Uterus (tissue), 4 donors: Measurements from ENCODE around the gene DENND5B. TPM values are rescaled to one million over a fixed set of nuclear protein-coding genes. Genes with fewer than 3 reads are reported as not detected.

ENCODE experiments used
- DNase-seq, 2 donors: peaks; one replicate each; pipeline ENCODE4 v3.0.0-alpha.2; 2019 to 2020
- H3K27ac ChIP-seq, 2 donors: fragments of 200-600 bp; sonication (generic); 1 replicate in 1 of 2; 2 replicates in 1 of 2; pipeline ENCODE4 v1.5.1; 2016 to 2018
- H3K27me3 ChIP-seq, 2 donors: fragments of 200-600 bp; sonication (generic); one replicate each; pipeline ENCODE4 v1.5.1; 2018 to 2019; ENCODE audit warnings: control low read depth in 1 of 2
- H3K36me3 ChIP-seq, 2 donors: fragments of 200-600 bp; sonication (generic); one replicate each; pipeline ENCODE4 v1.5.1; 2019; ENCODE audit warnings: control low read depth in 1 of 2
- H3K4me1 ChIP-seq, 2 donors: fragments of 200-600 bp; sonication (generic); one replicate each; pipeline ENCODE4 v1.5.1; 2018 to 2019; ENCODE audit warnings: control low read depth in 1 of 2
- H3K4me3 ChIP-seq, 2 donors: fragments of 200-600 bp; sonication (generic); 1 replicate in 1 of 2; 2 replicates in 1 of 2; pipeline ENCODE4 v1.5.1; 2018 to 2019; ENCODE audit warnings: mild to moderate bottlenecking in 1 of 2
- H3K9me3 ChIP-seq, 2 donors: fragments of 200-600 bp; sonication (generic); one replicate each; pipeline ENCODE4 v1.5.1; 2019; ENCODE audit warnings: control low read depth in 1 of 2
- POLR2A ChIP-seq, 2 donors: fragments of 450-650 bp; IDR thresholded peaks; one replicate each; pipeline ENCODE4 v1.6.1; 2016; ENCODE audit warnings: antibody characterized with exemption in 2 of 2, mild to moderate bottlenecking in 1 of 2, moderate library complexity in 1 of 2
- intact Hi-C: fragments of 100-400 bp; cut with DNase I; formaldehyde crosslinking; loops from one replicate; pipeline ENCODE4 v1.15.1; 2023; ENCODE audit warnings: low total_unique reads
- total RNA-seq, 4 donors: library from RNA; depleted of rRNA in 3 of 4; stranded (reverse); fragments of >200 nt in 3 of 4; gene quantifications; one replicate each; pipeline versions ENCODE4 v1.1.0 to v1.2.4, GENCODE V29; 2014 to 2023
- TF ChIP-seq, protein P1 (sequence below), 4 experiments: fragments of 200-600 bp in 2 of 4; fragments of 450-650 bp in 2 of 4; sonication (generic) in 2 of 4; IDR thresholded peaks; one replicate each; pipeline ENCODE4 v1.5.1; 2016 to 2019; ENCODE audit warnings: antibody characterized with exemption in 4 of 4, mild to moderate bottlenecking in 2 of 4, moderate library complexity in 1 of 4
- donor health status: DM: yes; HTN: yes; CAD: no.

DENND5B gene
- total RNA-seq, 4 donors from 2014 or later, result 14.4 to 37.0 (median 26.5) TPM

DNA sequence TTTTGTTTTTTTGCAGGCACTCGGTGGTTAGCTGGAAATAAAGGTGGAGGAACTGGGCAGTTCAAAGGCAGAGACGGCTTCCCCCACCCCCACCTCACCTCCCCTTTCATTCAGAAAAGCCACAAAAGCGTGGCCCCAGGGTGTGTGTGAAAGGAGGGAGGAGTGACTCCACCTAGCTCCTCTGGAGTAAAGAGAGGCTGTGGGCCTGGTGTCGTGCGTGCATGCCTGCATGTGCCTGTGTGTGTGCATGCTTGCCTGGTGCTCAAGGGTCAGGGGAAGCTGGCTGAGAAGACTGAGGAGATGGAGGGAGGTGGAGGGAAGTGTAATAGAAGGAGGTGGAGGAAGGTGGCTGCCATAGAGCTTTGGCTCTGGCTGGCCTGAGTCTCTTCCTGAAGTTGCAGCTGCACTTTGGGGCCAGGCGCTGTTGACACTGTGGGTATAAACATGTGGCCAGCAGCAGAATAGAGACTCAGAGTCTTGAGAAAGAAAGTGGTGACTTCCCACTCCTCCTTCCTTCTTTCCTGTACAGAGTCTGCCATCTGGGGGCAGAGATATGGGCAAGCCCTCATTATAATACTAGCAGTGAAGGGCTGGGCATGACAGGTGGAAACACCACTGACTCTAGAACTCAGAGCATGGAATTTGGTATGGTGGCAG, 228.0 kb downstream of the DENND5B start:
- Histone ChIP-seq H3K9me3 (no peaks in the 10 kb centered on the region), H3K36me3 (no peaks in the 10 kb centered on the region), H3K4me1 (no peaks in the 10 kb centered on the region), H3K4me3 (no peak overlapping the region), H3K27ac (no peak overlapping the region), H3K27me3 (no peaks in the 10 kb centered on the region)
- intact Hi-C loops, result no loop called here
- DNase-seq, result no peak
- TF ChIP-seq, protein P1, sequence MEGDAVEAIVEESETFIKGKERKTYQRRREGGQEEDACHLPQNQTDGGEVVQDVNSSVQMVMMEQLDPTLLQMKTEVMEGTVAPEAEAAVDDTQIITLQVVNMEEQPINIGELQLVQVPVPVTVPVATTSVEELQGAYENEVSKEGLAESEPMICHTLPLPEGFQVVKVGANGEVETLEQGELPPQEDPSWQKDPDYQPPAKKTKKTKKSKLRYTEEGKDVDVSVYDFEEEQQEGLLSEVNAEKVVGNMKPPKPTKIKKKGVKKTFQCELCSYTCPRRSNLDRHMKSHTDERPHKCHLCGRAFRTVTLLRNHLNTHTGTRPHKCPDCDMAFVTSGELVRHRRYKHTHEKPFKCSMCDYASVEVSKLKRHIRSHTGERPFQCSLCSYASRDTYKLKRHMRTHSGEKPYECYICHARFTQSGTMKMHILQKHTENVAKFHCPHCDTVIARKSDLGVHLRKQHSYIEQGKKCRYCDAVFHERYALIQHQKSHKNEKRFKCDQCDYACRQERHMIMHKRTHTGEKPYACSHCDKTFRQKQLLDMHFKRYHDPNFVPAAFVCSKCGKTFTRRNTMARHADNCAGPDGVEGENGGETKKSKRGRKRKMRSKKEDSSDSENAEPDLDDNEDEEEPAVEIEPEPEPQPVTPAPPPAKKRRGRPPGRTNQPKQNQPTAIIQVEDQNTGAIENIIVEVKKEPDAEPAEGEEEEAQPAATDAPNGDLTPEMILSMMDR (IDR thresholded peaks at IDR 0.05), result peak in 1 of 4 experiments; percentile 21
- no peak for TF ChIP-seq POLR2A (IDR thresholded peaks at IDR 0.05)

DNA sequence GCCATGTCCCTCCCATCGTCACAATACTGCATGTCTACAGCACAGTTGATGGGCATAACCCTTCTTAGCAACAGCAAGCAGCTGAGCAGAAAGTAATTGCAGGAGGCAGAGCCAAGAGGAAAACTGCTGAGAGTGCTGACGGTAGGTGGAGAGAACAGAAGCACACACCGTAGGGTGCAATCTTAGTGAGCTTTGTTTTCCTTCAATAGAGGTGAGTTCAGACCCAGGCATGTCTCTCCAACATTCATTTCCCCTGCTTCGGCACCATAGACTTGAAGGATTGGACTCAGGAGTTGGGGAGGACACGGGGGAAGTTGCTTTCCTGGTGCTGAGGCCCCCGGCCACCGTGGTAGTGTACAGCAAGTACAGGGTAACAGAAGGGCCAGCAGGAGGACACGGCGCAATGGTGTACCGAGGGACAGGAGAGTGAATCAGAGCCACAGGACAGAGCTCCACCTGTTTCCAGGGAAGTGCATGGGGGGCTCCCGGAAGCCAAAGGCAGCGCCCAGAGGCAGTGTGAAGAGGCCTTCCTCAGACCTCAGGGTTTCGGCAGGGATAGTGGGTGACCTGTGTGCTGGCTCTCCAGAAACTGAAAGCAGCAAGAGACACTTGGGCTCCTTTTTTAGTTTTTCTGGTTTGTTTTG, 228.7 kb downstream of the DENND5B start:
- TF ChIP-seq, protein P1 (IDR thresholded peaks at IDR 0.05), result no peak
- no peak for TF ChIP-seq POLR2A (IDR thresholded peaks at IDR 0.05)
- Histone ChIP-seq H3K4me3 (no peak overlapping the region), H3K36me3 (no peaks in the 10 kb centered on the region), H3K27me3 (no peaks in the 10 kb centered on the region), H3K9me3 (no peaks in the 10 kb centered on the region), H3K4me1 (no peaks in the 10 kb centered on the region), H3K27ac (no peak overlapping the region)
- intact Hi-C loops, result no loop called here
- no peak for DNase-seq

DNA sequence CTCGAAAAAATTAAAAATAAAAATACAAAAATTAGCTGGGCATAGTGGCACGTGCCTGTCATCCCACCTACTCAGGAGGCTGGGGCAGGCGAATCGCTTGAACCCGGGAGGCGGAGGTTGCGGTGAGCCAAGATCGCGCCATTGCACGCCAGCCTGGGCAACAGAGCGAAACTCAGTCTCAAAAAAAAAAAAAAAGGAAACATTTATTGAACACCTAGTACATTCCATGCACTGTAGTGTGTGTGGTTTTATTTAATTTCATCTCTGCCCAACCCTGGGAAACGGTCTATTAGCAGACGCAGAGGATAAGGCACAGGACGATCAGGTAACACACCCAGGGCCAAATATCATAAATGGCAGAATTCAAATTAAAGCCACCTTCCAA, 229.2 kb downstream of the DENND5B start:
- intact Hi-C loops, result no loop called here
- Histone ChIP-seq H3K27me3 (no peaks in the 10 kb centered on the region), H3K27ac (no peak overlapping the region), H3K36me3 (no peaks in the 10 kb centered on the region), H3K4me1 (no peaks in the 10 kb centered on the region), H3K9me3 (no peaks in the 10 kb centered on the region), H3K4me3 (no peak overlapping the region)
- no peak for DNase-seq
- TF ChIP-seq POLR2A (IDR thresholded peaks at IDR 0.05), result no peak
- TF ChIP-seq, protein P1 (IDR thresholded peaks at IDR 0.05), result no peak

DNA sequence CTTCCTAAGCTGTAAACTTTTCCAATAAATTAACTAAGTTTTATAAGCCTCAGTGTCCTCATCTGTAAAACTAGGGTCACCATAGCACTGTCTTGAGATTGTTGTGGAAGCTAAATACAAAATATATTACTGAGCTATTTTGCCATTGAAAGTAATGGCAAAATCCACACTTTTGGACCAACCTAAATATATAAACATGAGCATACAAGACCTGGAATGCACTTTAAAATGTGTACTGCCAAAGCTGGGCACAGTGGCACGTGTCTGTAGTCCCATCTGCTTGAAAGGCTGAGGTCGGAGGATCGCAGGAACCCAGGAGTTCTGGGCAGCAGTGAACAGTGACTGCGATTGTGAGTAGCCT, 235.2 kb downstream of the DENND5B start:
- Histone ChIP-seq H3K4me3 (no peak overlapping the region), H3K36me3 (no peaks in the 10 kb centered on the region), H3K27me3 (no peaks in the 10 kb centered on the region), H3K27ac (no peak overlapping the region), H3K9me3 (no peaks in the 10 kb centered on the region), H3K4me1 (no peaks in the 10 kb centered on the region)
- TF ChIP-seq, protein P1 (IDR thresholded peaks at IDR 0.05), result no peak
- TF ChIP-seq POLR2A (IDR thresholded peaks at IDR 0.05), result no peak
- DNase-seq, result no peak
- intact Hi-C loops, result loop anchor here (10.0 kb wide), 1 partner anchor 381 kb away; no protein-coding TSS in a partner anchor
